Panc1 (cell line): ENCODE measurements around the gene MYDGF. TPM values are rescaled to one million over a fixed set of nuclear protein-coding genes. Genes with fewer than 3 reads are reported as not detected.

Experiments used
- ATAC-seq: fragments of 200-7000 bp; cut with Tn5 transposase; 2 replicates; pipeline ENCODE4 v1.9.1; 2020; ENCODE audit warnings: mild to moderate bottlenecking, moderate library complexity
- BruUV-seq: library from RNA; stranded (reverse); fragments of 400-500 nt; replicated peaks from 2 replicates; lab custom pipeline; 2021; lab: Mats Ljungman, UMichigan
- CTCF ChIA-PET: fragments of 300-600 bp; sonication (Branson Sonifier 250); formaldehyde crosslinking; loops from one replicate; lab custom pipeline; 2022; ENCODE audit warnings: antibody characterized with exemption; lab: Charles Lee
- POLR2A ChIA-PET: fragments of 300-600 bp; sonication (Branson Sonifier 250); formaldehyde crosslinking; loops from one replicate; lab custom pipeline; 2022; ENCODE audit warnings: antibody characterized with exemption; lab: Charles Lee
- DNase-seq: peaks from one replicate; pipeline ENCODE4 v3.0.0-alpha.2; 2010; ENCODE audit warnings: low read depth, low spot score
- H3K27ac ChIP-seq: 2 replicates; pipeline ENCODE4 v1.5.1; 2011; ENCODE audit warnings: mild to moderate bottlenecking, low read length, inconsistent platforms
- H3K27me3 ChIP-seq: fragments of 200-500 bp; sonication (Bioruptor generic); 2 replicates; pipeline ENCODE4 v1.6.0; 2014; ENCODE audit warnings: low read length, inconsistent platforms; ENCODE audit not compliant: control insufficient read depth, insufficient read depth
- H3K36me3 ChIP-seq: fragments of 200-500 bp; sonication (Bioruptor generic); 2 replicates; pipeline ENCODE4 v1.5.1; 2014; ENCODE audit warnings: inconsistent platforms, mild to moderate bottlenecking, low read length, moderate library complexity; ENCODE audit not compliant: control insufficient read depth, insufficient read depth
- H3K4me1 ChIP-seq: 2 replicates; pipeline ENCODE4 v1.5.1; 2011; ENCODE audit warnings: inconsistent platforms, mild to moderate bottlenecking, low read length, moderate library complexity; ENCODE audit not compliant: control insufficient read depth, insufficient read depth
- H3K4me3 ChIP-seq, 2 experiments: 2 replicates each; pipeline ENCODE4 v1.5.1; 2011 to 2012; ENCODE audit warnings: low read depth in 2 of 2, low read length in 2 of 2, mild to moderate bottlenecking in 2 of 2, inconsistent platforms in 1 of 2, moderate library complexity in 1 of 2
- H3K9me3 ChIP-seq: fragments of 200-500 bp; sonication (Bioruptor generic); 2 replicates; pipeline ENCODE4 v1.5.1; 2014; ENCODE audit warnings: low read depth, mild to moderate bottlenecking, inconsistent platforms, low read length, moderate library complexity; ENCODE audit not compliant: control insufficient read depth, insufficient read depth
- POLR2AphosphoS5 ChIP-seq: IDR thresholded peaks from 2 replicates; pipeline ENCODE4 v1.6.1; 2012; ENCODE audit warnings: mild to moderate bottlenecking, low read depth, low read length, moderate library complexity
- SIN3A ChIP-seq: IDR thresholded peaks from 2 replicates; pipeline ENCODE4 v1.6.1; 2012; ENCODE audit warnings: low read depth, mild to moderate bottlenecking, low read length, moderate library complexity, borderline replicate concordance; ENCODE audit not compliant: insufficient read depth
- TCF7L2 ChIP-seq: IDR thresholded peaks from 2 replicates; pipeline ENCODE4 v1.6.1; 2011; ENCODE audit warnings: mild to moderate bottlenecking, low read depth, low read length, inconsistent platforms
- in situ Hi-C: cut with HindIII; loops from 2 replicates; pipeline ENCODE4 v1.10.0; 2016; ENCODE audit warnings: low sequenced_read_pairs, low pct_unique_long_range_greater_than_20kb
- intact Hi-C: fragments of 100-400 bp; cut with micrococcal nuclease; formaldehyde crosslinking; loops from one replicate; pipeline ENCODE4 v1.10.0; 2022; ENCODE audit not compliant: unreplicated experiment
- total RNA-seq: library from RNA; stranded (reverse); gene quantifications from one replicate; pipeline ENCODE4 v1.2.1, GENCODE V29; 2021; ENCODE audit not compliant: unreplicated experiment
- TF ChIP-seq, protein P1 (sequence below): fragments of 450-650 bp; IDR thresholded peaks from 2 replicates; pipeline ENCODE4 v1.5.1; 2017; ENCODE audit warnings: mild to moderate bottlenecking
- TF ChIP-seq, protein P2 (sequence below), 2 experiments: IDR thresholded peaks; 2 replicates each; pipeline ENCODE4 v1.6.1; 2011 to 2012; ENCODE audit warnings: low read depth in 2 of 2, control low read depth in 1 of 2, low read length in 1 of 2, mild to moderate bottlenecking in 1 of 2, moderate library complexity in 1 of 2; ENCODE audit not compliant: insufficient read depth in 1 of 2

Gene MYDGF
- total RNA-seq, 1 experiment from 2014 or later, result 78.1 TPM

DNA sequence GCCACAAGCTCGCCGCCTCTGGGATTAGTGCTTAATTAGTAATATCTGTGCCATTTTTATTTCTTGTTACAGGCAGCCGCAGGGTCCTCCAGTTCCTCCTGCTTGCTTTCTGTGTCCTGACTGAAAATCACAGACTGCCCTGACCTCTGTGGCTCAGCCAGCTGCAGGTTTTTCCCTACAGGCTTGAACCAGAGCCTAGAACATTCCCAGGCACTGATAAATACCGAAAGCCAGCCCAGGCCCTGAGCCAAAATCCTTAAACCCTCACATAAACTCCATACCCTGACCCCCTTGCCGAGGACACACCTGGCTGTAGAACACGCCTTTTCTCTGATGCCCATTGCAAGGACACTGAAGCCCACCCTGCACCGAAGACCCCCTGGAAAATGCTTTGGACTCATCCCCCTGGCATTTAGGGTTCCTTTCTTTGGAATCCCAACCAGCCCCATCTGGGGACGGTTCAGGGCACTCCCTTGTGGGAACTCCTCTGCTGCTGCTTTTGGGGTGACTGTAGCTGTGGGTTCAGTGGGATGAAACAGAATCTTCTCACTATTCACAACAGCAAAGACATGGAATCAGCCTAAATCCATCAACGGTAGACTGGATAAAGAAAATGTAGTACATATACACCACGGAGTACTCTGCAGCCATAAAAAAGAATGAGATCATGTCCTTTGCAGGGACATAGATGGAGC is 38.0 kb upstream of the MYDGF start:
- intact Hi-C loops, result no loop called here
- no peak for ATAC-seq
- ChIA-PET CTCF (no interaction called here), POLR2A (no interaction called here)
- no TSS peak for BruUV-seq
- in situ Hi-C loops, result no loop called here
- no peak for DNase-seq
- Histone ChIP-seq H3K27ac (no peak overlapping the region), H3K27me3 (no peaks in the 10 kb centered on the region), H3K36me3 (peaks cover 1% of the 10 kb centered on the region; the same call in 1 of the 2 replicates), H3K4me1 (peaks cover 2% of the 10 kb centered on the region; the same call in 1 of the 2 replicates), H3K4me3 (no peak overlapping the region), H3K9me3 (no peaks in the 10 kb centered on the region)
- TF ChIP-seq SIN3A, result no peak
- TF ChIP-seq, protein P1, sequence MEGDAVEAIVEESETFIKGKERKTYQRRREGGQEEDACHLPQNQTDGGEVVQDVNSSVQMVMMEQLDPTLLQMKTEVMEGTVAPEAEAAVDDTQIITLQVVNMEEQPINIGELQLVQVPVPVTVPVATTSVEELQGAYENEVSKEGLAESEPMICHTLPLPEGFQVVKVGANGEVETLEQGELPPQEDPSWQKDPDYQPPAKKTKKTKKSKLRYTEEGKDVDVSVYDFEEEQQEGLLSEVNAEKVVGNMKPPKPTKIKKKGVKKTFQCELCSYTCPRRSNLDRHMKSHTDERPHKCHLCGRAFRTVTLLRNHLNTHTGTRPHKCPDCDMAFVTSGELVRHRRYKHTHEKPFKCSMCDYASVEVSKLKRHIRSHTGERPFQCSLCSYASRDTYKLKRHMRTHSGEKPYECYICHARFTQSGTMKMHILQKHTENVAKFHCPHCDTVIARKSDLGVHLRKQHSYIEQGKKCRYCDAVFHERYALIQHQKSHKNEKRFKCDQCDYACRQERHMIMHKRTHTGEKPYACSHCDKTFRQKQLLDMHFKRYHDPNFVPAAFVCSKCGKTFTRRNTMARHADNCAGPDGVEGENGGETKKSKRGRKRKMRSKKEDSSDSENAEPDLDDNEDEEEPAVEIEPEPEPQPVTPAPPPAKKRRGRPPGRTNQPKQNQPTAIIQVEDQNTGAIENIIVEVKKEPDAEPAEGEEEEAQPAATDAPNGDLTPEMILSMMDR, result no peak
- TF ChIP-seq, protein P2, sequence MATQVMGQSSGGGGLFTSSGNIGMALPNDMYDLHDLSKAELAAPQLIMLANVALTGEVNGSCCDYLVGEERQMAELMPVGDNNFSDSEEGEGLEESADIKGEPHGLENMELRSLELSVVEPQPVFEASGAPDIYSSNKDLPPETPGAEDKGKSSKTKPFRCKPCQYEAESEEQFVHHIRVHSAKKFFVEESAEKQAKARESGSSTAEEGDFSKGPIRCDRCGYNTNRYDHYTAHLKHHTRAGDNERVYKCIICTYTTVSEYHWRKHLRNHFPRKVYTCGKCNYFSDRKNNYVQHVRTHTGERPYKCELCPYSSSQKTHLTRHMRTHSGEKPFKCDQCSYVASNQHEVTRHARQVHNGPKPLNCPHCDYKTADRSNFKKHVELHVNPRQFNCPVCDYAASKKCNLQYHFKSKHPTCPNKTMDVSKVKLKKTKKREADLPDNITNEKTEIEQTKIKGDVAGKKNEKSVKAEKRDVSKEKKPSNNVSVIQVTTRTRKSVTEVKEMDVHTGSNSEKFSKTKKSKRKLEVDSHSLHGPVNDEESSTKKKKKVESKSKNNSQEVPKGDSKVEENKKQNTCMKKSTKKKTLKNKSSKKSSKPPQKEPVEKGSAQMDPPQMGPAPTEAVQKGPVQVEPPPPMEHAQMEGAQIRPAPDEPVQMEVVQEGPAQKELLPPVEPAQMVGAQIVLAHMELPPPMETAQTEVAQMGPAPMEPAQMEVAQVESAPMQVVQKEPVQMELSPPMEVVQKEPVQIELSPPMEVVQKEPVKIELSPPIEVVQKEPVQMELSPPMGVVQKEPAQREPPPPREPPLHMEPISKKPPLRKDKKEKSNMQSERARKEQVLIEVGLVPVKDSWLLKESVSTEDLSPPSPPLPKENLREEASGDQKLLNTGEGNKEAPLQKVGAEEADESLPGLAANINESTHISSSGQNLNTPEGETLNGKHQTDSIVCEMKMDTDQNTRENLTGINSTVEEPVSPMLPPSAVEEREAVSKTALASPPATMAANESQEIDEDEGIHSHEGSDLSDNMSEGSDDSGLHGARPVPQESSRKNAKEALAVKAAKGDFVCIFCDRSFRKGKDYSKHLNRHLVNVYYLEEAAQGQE (IDR thresholded peaks at IDR 0.05; ENCODE audit: insufficient read depth in 1 of 2, low read depth in 2 of 2, low read length in 1 of 2), result no peak

- Histone ChIP-seq H3K9me3 (no peaks in the 10 kb centered on the region), H3K27ac (no peak overlapping the region), H3K4me3 (no peak overlapping the region), H3K27me3 (no peaks in the 10 kb centered on the region), H3K36me3 (peaks cover 2% of the 10 kb centered on the region; the same call in 1 of the 2 replicates), H3K4me1 (no peaks in the 10 kb centered on the region)
- CTCF ChIA-PET, result no interaction called here
- TF ChIP-seq, protein P1, result no peak
- TF ChIP-seq SIN3A (no peak), POLR2AphosphoS5 (no peak), TCF7L2 (no peak)
- TF ChIP-seq, protein P2 (IDR thresholded peaks at IDR 0.05; ENCODE audit: insufficient read depth in 1 of 2, low read depth in 2 of 2, low read length in 1 of 2), result no peak
- POLR2A ChIA-PET, result no interaction called here
- in situ Hi-C loops, result no loop called here
- no peak for ATAC-seq
- BruUV-seq, result no TSS peak
- no peak for DNase-seq
- intact Hi-C loops, result no loop called here
These were observed 37.2 kb upstream of the MYDGF start for GRCh38 chr19:4707322-4707721.
